T-helper 1 cell treated with Interleukin-12 subunit alpha and Interleukin-12 subunit beta and Interleukin-4 antibody, amounts not matched to agents 30 μg/mL and 1 μg/mL, for 36 hours (primary cell): ENCODE data around the gene POLD4.

Experiments used
- H3K27ac Mint-ChIP-seq: one replicate; pipeline ENCODE4 v1.8.0; 2021; ENCODE audit warnings: mild to moderate bottlenecking, mixed read lengths
- H3K27me3 Mint-ChIP-seq: one replicate; pipeline ENCODE4 v1.8.0; 2021; ENCODE audit warnings: low read depth, mixed read lengths
- H3K36me3 Mint-ChIP-seq: one replicate; pipeline ENCODE4 v1.8.0; 2021; ENCODE audit warnings: low read depth, mixed read lengths
- H3K4me1 Mint-ChIP-seq: one replicate; pipeline ENCODE4 v1.8.0; 2021; ENCODE audit warnings: low read depth, mixed read lengths
- H3K4me3 Mint-ChIP-seq: one replicate; pipeline ENCODE4 v1.8.0; 2021; ENCODE audit warnings: mild to moderate bottlenecking, moderate library complexity, mixed read lengths
- H3K9me3 Mint-ChIP-seq: one replicate; pipeline ENCODE4 v1.8.0; 2021; ENCODE audit warnings: mixed read lengths

Gene POLD4

DNA sequence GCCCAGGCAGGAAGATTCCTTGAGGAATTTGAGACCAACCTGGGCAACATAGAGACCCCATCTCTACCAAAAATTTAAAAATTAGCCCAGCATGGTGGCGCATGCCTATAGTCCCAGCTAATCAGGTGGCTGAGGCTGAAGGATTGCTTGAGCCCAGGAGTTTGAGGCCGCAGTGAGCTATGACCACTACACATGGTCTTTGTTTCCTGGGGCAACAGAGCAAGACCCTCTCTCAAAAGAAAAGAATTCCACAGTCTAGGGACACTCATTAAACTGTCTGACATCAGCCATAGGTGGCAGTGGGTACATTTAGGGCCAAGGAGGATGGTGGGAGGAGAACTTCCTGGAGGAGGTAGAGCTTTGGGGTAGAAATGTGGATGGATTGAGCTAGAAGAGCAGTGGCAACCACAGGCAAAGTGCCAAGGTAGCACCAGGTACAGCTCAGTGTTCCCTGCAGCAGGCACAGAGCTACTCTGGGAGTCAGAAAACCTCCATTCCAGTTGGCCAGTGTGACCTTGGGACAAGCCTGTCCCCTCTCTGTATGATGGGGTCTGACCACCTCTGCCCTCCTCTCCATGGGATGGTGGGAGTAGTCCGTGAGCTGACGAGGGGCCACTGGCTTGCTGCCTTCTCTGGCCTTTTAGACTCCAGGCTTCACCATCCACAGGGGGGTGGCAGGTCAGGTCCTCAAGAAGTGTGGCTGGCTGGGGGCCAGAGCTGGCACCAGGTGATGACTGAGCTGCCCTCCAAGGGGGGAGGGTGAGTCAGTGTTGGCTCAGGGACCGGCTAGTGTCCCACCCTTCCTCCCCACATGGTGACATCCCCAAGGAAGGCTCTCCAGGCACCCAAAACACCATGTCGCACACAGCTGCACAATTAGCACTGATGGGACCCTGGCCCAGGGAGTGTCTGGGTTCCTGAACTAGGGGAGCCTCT lies 23.8 kb upstream of the POLD4 start:
- Mint-ChIP-seq H3K9me3 (no peaks in the 10 kb centered on the region), H3K4me3 (no peak overlapping the region), H3K27me3 (peaks cover 48% of the 10 kb centered on the region), H3K27ac (no peak overlapping the region), H3K4me1 (peaks cover 7% of the 10 kb centered on the region), H3K36me3 (no peaks in the 10 kb centered on the region)

DNA sequence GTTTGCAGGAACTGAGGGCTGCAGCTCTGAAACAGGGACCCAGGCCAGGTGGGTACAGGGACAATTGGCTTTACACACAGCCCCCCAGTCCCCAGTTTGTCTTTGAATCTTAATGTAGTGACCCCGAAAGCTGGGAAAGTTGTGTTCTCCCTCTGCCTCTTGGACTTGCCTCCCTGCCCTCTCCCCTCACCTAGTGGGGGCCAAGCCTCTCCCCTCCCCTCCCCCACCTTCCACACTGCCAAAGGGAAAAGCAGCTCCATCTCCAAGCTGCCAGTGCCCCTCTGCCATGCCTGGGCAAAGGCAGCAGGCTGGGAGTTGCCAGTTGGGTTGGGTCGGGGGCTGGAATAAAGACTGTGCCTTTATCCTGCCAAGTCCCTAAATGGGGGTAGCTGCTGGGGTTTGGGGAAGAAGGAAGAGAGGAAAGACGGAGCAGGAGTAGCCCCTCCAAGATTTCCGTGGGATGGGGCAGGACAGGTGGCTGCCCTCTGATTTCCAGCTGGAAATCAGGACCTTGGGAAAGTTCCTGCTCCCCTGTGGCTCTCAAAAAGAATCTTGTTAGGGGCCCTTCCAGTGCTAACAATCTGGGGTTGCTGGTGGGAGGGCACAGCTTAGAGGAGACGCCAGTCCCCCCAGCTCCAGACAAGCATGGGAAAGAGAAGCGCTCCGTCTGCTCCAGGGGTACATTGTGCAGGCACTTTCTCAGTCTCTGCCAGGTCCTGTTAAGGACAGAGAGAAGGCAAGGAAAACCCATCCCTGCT lies 22.9 kb upstream of the POLD4 start:
- peaks cover 6% of the 10 kb centered on the region for H3K4me1 Mint-ChIP-seq
- peaks cover 51% of the 10 kb centered on the region for H3K27me3 Mint-ChIP-seq
- no peaks in the 10 kb centered on the region for H3K36me3 Mint-ChIP-seq
- H3K9me3 Mint-ChIP-seq: no peaks in the 10 kb centered on the region
- H3K4me3 Mint-ChIP-seq: no peak overlapping the region
- H3K27ac Mint-ChIP-seq: no peak overlapping the region

DNA sequence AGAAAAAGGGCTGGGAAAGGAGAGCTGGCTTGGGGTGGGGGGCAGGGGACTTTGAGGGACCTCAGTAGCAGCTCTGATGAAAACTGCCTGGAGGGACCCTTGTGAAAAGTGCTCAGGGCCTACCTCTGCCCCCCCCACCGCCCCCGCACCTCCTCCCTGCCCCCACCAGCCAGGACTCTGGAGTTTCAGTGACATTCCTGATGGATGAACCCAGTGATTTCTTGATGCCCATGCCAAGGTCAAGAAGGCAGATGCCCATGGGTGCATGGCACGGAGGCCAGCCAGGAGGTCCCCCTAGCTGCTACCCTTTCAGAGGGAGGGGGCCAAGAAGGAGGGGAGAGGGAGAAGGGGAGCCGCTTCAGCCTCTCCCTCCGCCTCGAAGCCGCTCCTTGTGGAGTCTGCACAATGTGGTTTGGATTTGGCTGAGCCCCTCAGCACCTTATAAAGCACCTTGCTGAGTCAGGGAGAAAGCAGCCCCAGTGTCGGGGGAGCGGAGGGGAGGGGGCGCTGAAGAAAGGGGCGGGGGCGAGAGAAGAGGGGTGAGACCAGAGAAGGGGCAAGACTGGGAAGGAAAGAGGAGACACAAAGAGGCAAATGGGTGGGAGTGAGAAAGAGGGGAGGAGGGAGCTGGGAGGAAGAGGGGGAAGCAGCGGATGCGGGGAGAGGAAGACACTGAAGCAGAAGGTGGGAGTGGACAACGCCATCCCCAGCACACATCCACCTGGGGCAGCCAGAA lies 22.1 kb upstream of the POLD4 start:
- Mint-ChIP-seq H3K36me3 (no peaks in the 10 kb centered on the region), H3K27me3 (peaks cover 51% of the 10 kb centered on the region), H3K4me1 (peaks cover 7% of the 10 kb centered on the region), H3K27ac (no peak overlapping the region), H3K4me3 (peak overlapping the region; percentile 28), H3K9me3 (no peaks in the 10 kb centered on the region)

DNA sequence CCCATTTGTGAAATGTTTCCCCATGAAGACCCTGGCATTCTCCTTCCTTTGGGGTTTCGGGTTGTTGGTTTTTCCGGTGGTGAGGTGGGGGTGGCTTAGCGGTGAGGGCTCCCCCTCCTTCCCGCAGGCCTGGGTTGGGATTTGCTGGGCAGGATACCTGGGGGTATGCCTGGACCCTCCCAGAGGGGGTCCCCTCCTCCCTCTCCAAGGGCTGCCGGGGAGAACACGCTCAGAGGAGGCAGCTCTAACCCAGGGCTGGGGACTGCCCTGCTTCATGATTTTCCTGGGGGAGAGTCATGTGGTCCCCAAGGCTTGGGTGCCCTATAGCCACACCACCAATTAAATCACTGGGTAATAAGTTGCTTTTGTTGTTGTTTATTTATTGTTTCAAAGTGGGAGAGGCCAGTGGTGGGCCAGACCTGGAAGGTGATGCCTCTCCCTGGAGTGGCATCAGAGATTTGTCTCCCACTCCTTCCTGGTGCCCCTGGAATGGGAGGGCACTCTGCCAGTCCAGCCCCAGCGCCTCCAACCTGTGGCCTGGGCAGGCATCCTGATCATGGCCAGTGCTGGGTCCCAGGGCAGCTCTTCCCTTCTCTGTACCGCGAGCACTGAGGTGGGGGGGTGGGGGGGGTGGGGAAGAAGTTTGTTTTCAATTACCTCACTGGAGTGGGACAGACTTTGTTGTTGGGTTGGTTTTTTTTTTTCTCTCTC lies 21.4 kb upstream of the POLD4 start:
- H3K9me3 Mint-ChIP-seq: no peaks in the 10 kb centered on the region
- peaks cover 9% of the 10 kb centered on the region for H3K4me1 Mint-ChIP-seq
- H3K27ac Mint-ChIP-seq: no peak overlapping the region
- peak overlapping the region; percentile 88 for H3K4me3 Mint-ChIP-seq
- H3K27me3 Mint-ChIP-seq: peaks cover 56% of the 10 kb centered on the region
- no peaks in the 10 kb centered on the region for H3K36me3 Mint-ChIP-seq

DNA sequence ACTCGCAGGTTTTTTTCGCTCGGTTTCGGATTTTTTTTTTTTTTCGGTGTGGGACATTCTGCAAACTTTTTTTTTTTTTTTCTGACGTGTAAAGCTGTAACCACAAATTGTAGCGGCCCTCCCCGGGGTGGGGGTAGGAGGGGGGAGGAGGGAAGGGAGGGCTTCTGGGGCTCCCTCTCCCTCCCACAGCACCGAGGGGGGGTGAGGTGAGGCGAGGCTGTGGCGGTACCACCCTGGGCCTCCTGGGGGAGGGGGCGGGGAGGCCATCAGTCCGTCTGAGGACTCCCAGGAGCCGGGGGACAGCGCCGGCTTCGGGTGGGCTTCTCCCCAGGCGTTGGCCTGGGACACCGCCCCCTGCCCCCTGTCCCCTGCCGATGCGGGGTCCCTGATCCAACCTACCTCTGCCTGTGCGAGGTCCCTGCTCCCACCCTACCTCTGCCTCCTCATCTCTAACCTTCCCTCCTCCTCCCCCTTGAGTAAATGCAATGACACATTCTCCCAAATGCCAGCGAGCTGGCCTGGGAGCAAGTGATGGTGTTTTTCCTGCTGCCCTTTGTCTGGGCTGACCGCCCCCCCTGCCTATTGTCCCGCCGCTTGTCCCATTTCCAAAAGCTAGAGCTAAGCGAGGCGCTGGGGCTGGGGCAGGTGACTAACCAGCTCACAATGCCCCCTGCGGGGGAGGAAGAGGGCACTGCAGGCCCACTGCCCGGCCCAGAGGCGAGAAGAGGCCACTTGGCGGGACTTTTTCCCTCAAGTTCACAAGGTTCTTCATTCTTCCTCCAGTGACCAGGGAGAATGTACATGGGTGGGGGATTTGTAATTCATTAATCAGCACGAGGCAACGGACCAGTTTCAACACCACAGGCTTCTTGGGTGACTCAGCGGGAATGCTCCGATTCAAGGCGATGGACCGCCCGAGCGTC lies 20.6 kb upstream of the POLD4 start:
- Mint-ChIP-seq H3K4me3 (peak overlapping the region; percentile 88), H3K36me3 (no peaks in the 10 kb centered on the region), H3K27ac (peak overlapping the region; percentile 65), H3K4me1 (peaks cover 12% of the 10 kb centered on the region), H3K9me3 (no peaks in the 10 kb centered on the region), H3K27me3 (peaks cover 64% of the 10 kb centered on the region)

DNA sequence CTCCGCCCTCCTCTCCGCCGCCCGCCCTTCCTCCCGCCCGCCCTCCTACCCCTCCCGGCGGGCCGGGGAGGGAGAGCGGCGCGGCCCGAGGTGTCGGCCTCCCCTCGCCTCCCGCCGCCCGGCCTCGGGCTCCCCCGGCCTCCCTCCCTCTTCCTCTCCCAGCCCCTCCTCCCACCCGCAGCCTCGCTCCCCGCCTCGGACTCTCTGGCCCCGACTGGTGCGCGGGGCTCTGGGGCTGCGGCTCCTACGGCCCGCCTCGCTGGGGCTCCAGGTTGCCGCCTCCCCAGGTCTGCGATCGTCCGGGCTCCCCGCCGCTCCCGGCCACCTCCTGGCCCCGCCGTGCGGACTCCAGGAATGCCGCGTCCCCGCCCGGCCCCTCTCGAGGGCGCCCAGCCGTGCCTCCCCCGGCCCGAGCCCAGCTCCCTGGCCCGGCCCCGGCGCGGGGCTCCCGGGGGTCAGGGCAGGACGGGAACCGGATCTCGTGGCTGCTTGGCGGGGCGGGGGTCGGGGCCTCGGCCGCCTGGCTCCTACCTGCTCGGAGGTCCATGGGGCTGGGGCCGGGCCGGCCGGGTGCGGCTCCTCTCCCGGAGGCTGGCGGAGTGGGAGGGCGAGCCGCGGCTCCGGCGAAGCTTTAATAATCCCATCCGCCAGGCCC lies 19.8 kb upstream of the POLD4 start, which contains the start of gene CLCF1:
CLCF1 (minus strand) TSS at position 606 of the 655 bp plus-strand sequence; CDS start at position 547, 59 bp downstream.
- peak within 1 kb of the TSS; percentile 88 for H3K4me3 Mint-ChIP-seq
- H3K27me3 Mint-ChIP-seq: peaks cover 72% of the 10 kb centered on the region
- H3K36me3 Mint-ChIP-seq: no peaks in the 10 kb centered on the region
- H3K27ac Mint-ChIP-seq: peak within 1 kb of the TSS; percentile 65
- H3K4me1 Mint-ChIP-seq: peaks cover 16% of the 10 kb centered on the region
- H3K9me3 Mint-ChIP-seq: no peaks in the 10 kb centered on the region

DNA sequence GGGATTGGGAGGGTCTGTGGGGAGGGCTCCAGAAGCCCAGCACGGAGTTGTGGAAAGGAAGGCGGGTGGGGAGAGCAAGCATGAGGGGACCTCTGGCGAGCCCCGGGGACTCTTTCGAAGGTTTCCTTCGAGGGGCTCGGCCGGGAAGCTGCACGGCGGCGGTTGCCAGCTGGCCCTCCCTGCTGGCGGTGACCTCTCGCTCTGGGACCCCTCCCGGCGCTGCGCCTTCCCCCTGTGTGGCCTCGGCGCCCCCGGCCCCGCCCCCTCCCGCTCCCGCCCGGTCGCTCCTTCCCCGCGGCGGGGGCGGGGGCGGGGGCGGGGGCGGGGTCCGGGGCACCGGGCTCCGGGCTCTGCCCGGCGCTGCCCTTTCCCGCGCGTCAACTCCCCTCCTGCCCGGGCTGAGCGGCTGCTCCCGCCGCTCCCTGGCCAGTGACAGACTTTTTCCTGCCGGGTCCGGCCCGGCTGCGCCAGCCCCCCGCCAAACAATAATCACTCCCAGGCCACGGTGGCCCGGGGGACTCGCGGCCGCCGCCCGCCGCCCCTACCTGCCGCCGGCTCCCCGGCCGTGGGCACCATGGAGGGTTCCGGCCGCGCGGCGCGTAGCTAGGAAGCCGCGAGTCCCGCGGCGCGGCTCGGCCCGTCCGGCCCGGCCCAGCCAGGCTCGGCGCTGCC lies 19.1 kb upstream of the POLD4 start:
- Mint-ChIP-seq H3K27ac (no peak overlapping the region), H3K4me3 (no peak overlapping the region)

DNA sequence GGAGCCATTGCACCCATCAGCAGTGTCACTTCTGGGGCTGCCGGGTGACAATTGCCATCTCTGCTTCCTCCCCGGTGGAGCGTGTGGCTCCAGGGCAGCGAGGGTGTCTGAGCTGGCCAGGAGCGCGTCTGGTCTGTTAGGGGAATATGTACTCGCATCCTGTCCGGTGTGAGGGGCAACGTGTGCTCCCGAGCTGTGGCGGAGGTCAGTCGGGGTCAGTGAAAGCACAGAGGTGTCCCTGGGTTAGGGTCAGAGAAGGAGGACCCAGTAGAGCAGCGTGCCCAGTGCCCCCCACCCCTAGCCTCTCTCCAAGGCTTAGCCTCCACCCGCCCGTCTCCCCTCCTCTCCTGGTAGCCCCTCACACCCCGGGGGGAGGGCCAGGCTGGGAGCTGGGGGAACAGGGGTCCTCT lies 18.6 kb upstream of the POLD4 start:
- Mint-ChIP-seq H3K27ac (peak overlapping the region; percentile 59), H3K36me3 (no peaks in the 10 kb centered on the region), H3K4me1 (peaks cover 16% of the 10 kb centered on the region), H3K9me3 (no peaks in the 10 kb centered on the region), H3K4me3 (peak overlapping the region; percentile 76), H3K27me3 (peaks cover 74% of the 10 kb centered on the region)

More for the DNA sequence above, 19.1 kb upstream of the POLD4 start:
- Mint-ChIP-seq H3K4me1 (peaks cover 16% of the 10 kb centered on the region), H3K9me3 (no peaks in the 10 kb centered on the region), H3K36me3 (no peaks in the 10 kb centered on the region), H3K27me3 (peaks cover 77% of the 10 kb centered on the region)

DNA sequence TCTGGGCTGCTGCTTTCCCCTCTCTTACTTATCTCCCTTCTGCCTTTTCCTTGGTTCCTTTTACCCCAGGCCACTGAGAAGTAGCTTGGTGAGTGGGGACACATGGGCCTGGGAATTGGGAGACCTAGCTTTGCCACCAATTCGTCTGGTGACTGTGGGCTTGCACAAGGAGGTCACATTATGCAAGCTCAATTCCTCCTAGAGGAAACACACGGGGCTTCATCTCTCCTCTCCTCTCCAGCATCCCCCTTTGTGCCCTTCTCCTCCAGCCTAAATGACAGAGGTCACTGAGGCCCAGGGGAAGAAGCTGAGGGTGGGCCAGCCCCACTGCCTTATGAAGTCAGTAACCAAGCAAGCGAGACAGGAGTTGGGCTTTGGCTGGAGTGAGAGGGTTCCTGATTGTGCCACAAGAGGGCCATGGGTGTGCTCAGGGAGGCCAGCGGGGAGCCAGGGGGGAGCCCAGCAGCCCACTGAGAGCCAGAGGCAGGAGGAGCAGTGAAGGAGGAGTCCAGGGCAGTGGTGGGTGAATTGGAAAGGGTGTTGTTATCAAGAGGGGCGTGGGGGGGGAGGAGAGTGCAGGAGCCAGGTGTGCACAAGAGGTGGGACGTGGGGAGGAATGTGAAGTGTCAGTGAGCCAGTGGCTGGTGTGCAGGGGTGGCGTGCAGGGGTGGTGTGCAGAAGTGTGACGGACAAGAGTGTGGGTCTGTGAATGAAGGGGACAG lies 18.0 kb upstream of the POLD4 start:
- no peaks in the 10 kb centered on the region for H3K9me3 Mint-ChIP-seq
- H3K27ac Mint-ChIP-seq: peak overlapping the region; percentile 59
- peaks cover 16% of the 10 kb centered on the region for H3K4me1 Mint-ChIP-seq
- no peaks in the 10 kb centered on the region for H3K36me3 Mint-ChIP-seq
- peaks cover 70% of the 10 kb centered on the region for H3K27me3 Mint-ChIP-seq
- H3K4me3 Mint-ChIP-seq: peak overlapping the region; percentile 76

DNA sequence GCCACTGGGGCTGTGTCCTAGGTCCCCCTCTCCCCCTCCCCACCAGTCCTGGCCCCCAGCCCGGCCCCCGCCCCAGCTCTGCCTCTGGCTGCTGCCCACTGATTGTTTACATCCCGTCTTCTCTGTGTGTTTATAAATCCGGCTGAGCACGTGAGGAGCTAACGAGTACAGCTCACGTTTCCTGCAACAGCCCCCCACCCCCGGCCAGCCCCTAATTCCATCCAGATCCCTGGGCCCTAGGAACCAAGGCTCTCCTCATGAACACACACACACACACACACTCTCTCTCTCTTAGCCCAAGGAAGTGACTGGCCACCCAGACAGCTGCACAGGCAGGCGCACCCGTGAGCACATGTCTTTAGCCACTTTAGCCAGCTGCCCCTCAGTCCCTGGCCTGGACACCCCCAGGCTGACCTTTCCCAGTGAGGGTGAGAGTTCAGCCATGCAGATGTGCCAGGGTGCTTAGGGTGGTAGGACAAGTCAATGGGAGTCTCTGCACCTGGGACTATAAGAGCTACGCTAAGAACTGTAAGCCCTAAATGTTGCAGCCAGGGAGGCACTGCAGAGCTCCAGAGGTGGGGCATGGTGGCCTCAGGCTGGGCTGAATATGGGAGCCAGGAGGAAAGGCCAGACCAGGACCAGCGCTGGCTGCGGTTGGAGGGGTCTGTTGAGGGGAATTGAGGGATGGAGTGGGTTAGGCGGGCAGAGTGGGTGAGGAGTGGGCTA lies 17.2 kb upstream of the POLD4 start:
- Mint-ChIP-seq H3K27ac (no peak overlapping the region), H3K4me1 (peaks cover 16% of the 10 kb centered on the region), H3K9me3 (no peaks in the 10 kb centered on the region), H3K27me3 (peaks cover 70% of the 10 kb centered on the region), H3K36me3 (no peaks in the 10 kb centered on the region), H3K4me3 (peak overlapping the region; percentile 52)

DNA sequence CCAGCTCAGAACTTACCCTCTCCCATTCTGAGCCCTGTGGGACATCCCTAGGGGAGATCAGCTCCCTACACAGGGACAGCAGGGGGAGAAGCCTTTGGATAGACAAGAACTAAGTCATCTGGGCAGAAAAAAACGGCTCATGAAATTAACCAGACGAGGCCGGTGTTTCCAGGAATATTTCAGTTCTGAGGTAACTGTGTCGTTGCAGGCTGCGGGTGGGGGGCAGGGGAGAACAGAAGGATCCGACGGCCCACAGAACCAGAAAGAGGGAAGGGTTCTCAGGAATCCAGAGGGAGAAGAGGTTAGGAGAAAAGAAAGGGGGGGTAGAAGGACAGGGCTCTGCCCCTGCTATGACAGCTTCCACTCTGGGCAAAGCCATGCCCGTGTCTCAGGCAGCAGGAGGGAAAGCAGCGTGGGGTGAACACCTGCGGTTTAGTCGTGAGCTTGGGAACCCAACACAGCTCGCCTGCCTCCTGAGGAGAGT lies 16.5 kb upstream of the POLD4 start:
- no peak overlapping the region for H3K4me3 Mint-ChIP-seq
- no peak overlapping the region for H3K27ac Mint-ChIP-seq
- H3K4me1 Mint-ChIP-seq: peaks cover 17% of the 10 kb centered on the region

More for the DNA sequence above, 16.5 kb upstream of the POLD4 start:
- H3K27me3 Mint-ChIP-seq: peaks cover 67% of the 10 kb centered on the region
- no peaks in the 10 kb centered on the region for H3K9me3 Mint-ChIP-seq
- no peaks in the 10 kb centered on the region for H3K36me3 Mint-ChIP-seq
